Measurements from ENCODE around the gene TMEM35B. TPM values are rescaled to one million over a fixed set of nuclear protein-coding genes. Genes with fewer than 3 reads are reported as not detected.

Gene TMEM35B
- total and polyA plus RNA-seq, 2 experiments from 2014 or later: 7.6 to 27.1 TPM

- Histone ChIP-seq H3K9me2 (ENCODE audit: insufficient read depth) (0 out of 2 replicates have a peak, but pooled peaks cover 2% of the 10 kb centered on the region), H2AFZ (no peak overlapping the region), H3K27ac (ENCODE audit: low read depth) (no peak overlapping the region), H4K20me1 (replicated peaks; ENCODE audit: insufficient read depth) (no peaks in the 10 kb centered on the region), H3K79me2 (replicated peaks; ENCODE audit: insufficient read depth) (peaks cover 18% of the 10 kb centered on the region; the same call in 1 of the 2 replicates), H3K4me2 (no peak overlapping the region), H3K4me1 (ENCODE audit: insufficient read depth) (no peaks in the 10 kb centered on the region), H3K4me3 (no peak overlapping the region), H3K27me3 (ENCODE audit: insufficient read depth) (no peaks in the 10 kb centered on the region), H3F3A (replicated peaks; ENCODE audit: low read depth) (no peaks in the 10 kb centered on the region), H3K36me3 (ENCODE audit: insufficient read depth) (no peaks in the 10 kb centered on the region; the same call in 1 of the 2 replicates)
- peaks cover 22% of the 10 kb centered on the region; the same call in 2 of the 3 replicates for H3K9me3 Mint-ChIP-seq
- no peak overlapping the region for H3K4me3 Mint-ChIP-seq
- DNase-seq (ENCODE audit: low spot score) (no peak), ATAC-seq (no peak)
- H3K27ac Mint-ChIP-seq: no peak overlapping the region
- peaks cover 6% of the 10 kb centered on the region; the same call in 1 of the 3 replicates for H3K4me1 Mint-ChIP-seq
- TF ChIP-seq ZNF114 (CRISPR knock-in tag; IDR thresholded peaks at IDR 0.05): no peak
- TF ChIP-seq ETS1 (IDR thresholded peaks at IDR 0.05): no peak
- TF ChIP-seq POLR2AphosphoS5 (IDR thresholded peaks at IDR 0.05; ENCODE audit: low read depth): no peak
- no peak for TF ChIP-seq CREB1 (CRISPR knock-in tag; IDR thresholded peaks at IDR 0.05; ENCODE audit: low read depth)
- no peak for TF ChIP-seq EZH2phosphoT487 (IDR thresholded peaks at IDR 0.05; ENCODE audit: unreplicated experiment)
- no peak for TF ChIP-seq ZNF462 (CRISPR knock-in tag; IDR thresholded peaks at IDR 0.05)
- peaks cover 6% of the 10 kb centered on the region for H3K27me3 Mint-ChIP-seq (ENCODE audit: insufficient read depth, low read depth, poor library complexity)
- peaks cover 15% of the 10 kb centered on the region; the same call in 2 of the 3 replicates for H3K36me3 Mint-ChIP-seq (ENCODE audit: low read depth)
Measured at GRCh38 chr1:35033346-35033745, 48.2 kb upstream of the TMEM35B start.

Data from GM23338 (cell line).